ENCODE measurements around the gene METTL25. TPM values are rescaled to one million over a fixed set of nuclear protein-coding genes. Genes with fewer than 3 reads are reported as not detected.

The METTL25 gene
- total RNA-seq, 2 donors from 2014 or later: 9.7 to 26.5 TPM

DNA sequence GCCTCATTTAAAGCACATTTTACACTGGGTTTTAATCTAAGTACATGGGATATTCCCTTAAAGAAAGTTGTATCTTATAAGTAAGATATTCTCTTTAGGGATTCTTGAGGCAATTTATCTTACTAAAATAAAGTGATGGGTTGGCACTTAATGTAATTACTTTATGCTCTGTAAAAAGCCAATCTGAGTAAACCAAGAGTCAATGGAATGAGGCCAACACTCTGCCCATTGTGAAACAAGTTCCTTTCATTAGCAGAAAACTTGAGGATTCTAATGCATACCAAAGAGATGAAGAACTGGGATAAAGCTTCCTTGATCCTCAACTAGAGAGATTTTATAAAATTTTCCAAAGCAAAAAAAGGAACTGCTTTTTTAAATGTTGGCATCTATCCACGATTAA, 121.2 kb downstream of the METTL25 start:
- no peaks in the 10 kb centered on the region for H3K36me3 ChIP-seq
- no peak for ATAC-seq (ENCODE audit: insufficient number of reproducible peaks, low FRiP score, low read depth)
- no peak overlapping the region for H3K27ac ChIP-seq
- no peaks in the 10 kb centered on the region for H3K27me3 ChIP-seq (replicated peaks; ENCODE audit: insufficient read depth)
- H3K4me1 ChIP-seq (ENCODE audit: control insufficient read depth in 1 of 2, low read depth in 2 of 2): no peaks in the 10 kb centered on the region
- H3K4me3 ChIP-seq: no peak overlapping the region
- no peak for DNase-seq (ENCODE audit: low spot score)
- no peaks in the 10 kb centered on the region for H3K9me3 ChIP-seq
- TF ChIP-seq, protein P1, sequence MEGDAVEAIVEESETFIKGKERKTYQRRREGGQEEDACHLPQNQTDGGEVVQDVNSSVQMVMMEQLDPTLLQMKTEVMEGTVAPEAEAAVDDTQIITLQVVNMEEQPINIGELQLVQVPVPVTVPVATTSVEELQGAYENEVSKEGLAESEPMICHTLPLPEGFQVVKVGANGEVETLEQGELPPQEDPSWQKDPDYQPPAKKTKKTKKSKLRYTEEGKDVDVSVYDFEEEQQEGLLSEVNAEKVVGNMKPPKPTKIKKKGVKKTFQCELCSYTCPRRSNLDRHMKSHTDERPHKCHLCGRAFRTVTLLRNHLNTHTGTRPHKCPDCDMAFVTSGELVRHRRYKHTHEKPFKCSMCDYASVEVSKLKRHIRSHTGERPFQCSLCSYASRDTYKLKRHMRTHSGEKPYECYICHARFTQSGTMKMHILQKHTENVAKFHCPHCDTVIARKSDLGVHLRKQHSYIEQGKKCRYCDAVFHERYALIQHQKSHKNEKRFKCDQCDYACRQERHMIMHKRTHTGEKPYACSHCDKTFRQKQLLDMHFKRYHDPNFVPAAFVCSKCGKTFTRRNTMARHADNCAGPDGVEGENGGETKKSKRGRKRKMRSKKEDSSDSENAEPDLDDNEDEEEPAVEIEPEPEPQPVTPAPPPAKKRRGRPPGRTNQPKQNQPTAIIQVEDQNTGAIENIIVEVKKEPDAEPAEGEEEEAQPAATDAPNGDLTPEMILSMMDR (IDR thresholded peaks at IDR 0.05): no peak

DNA sequence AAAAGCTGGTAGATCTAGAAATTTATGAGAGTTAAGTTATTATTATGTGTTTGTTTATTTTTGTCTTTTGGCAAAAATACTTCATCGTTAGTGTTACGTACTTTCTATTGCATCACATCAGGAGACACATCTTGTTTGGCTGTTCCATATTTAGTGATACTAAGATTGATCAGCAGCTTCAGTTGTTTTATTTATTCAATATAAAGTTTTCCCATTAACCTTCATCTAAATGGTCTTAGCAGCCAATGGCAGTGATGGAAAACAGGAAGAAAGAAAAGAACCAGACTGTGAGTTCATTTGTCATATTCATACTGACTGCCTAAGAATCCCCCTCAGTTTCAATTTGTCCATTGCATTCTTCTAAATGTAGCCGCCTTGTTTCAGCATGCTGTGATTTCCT, 122.3 kb downstream of the METTL25 start:
- no peaks in the 10 kb centered on the region for H3K4me1 ChIP-seq (ENCODE audit: control insufficient read depth in 1 of 2, low read depth in 2 of 2)

DNA sequence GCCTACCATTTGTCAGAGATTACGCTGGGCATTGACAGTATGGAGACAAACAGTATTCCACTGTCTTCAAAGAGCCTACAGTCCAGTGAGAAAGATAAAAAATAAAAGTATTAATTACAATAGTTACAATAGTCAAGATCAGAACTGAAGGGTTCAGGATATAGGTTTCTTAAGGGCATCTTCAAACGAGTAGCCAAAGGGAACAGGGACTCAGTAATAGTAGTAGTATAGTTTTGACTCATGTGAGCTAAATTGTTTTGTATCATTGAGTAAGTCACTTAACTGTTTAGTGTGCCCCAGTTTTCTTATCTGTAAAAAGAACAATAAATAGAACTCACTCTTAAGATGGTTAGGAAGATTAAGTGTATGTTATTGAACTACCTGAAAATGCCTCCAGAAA, 123.6 kb downstream of the METTL25 start:
- TF ChIP-seq, protein P1 (IDR thresholded peaks at IDR 0.05): no peak
- H3K4me3 ChIP-seq: no peak overlapping the region
- no peaks in the 10 kb centered on the region for H3K27me3 ChIP-seq (replicated peaks; ENCODE audit: insufficient read depth)
- no peak for DNase-seq (ENCODE audit: low spot score)
- H3K36me3 ChIP-seq: no peaks in the 10 kb centered on the region
- no peak for ATAC-seq (ENCODE audit: insufficient number of reproducible peaks, low FRiP score, low read depth)
- no peak overlapping the region for H3K27ac ChIP-seq
- H3K9me3 ChIP-seq: no peaks in the 10 kb centered on the region
- H3K4me1 ChIP-seq (ENCODE audit: control insufficient read depth in 1 of 2, low read depth in 2 of 2): no peaks in the 10 kb centered on the region

More for the DNA sequence above, 122.3 kb downstream of the METTL25 start:
- TF ChIP-seq, protein P1 (IDR thresholded peaks at IDR 0.05): no peak
- H3K36me3 ChIP-seq: no peaks in the 10 kb centered on the region
- no peak overlapping the region for H3K27ac ChIP-seq
- DNase-seq (ENCODE audit: low spot score): no peak
- no peak overlapping the region for H3K4me3 ChIP-seq
- ATAC-seq (ENCODE audit: insufficient number of reproducible peaks, low FRiP score, low read depth): no peak
- H3K27me3 ChIP-seq (replicated peaks; ENCODE audit: insufficient read depth): no peaks in the 10 kb centered on the region
- H3K9me3 ChIP-seq: no peaks in the 10 kb centered on the region

DNA sequence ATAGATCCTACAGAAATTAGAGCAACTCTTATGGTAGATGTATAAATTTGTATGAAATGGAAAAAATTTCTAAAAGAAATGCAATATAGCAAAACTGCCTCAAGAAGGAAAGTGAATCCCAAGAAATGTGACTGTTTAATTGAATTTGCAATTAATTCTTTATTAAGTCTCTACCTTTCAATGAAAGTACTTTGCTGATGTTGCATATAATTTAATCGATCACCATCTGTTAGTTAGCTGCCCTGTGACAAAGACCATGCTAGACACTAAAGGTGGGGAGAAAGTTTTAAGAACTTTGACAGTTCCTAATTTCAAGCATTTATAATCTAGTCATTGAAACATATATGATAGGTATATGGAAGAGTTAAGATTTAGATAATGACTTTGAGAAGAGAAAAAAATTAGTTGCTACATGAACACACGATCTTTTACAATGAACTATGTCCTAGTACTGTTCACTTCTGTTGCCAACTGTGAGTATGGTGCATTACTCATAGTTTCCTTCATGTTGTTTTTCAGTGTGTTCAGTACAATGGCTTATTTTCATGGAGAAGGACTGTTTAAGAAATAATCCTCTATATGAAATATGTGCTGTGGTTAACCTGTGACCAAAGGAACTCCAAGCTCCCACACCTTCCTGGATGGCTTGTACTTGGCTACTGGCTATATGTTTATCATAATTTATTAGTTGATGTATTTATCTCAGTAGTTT, 128.4 kb downstream of the METTL25 start:
- no peaks in the 10 kb centered on the region for H3K4me1 ChIP-seq (ENCODE audit: control insufficient read depth in 1 of 2, low read depth in 2 of 2)
- TF ChIP-seq, protein P1 (IDR thresholded peaks at IDR 0.05): no peak
- DNase-seq (ENCODE audit: low spot score) (no peak), ATAC-seq (ENCODE audit: insufficient number of reproducible peaks, low FRiP score, low read depth) (no peak)
- no peak overlapping the region for H3K4me3 ChIP-seq
- H3K36me3 ChIP-seq: no peaks in the 10 kb centered on the region
- H3K27me3 ChIP-seq (replicated peaks; ENCODE audit: insufficient read depth): no peaks in the 10 kb centered on the region
- no peaks in the 10 kb centered on the region for H3K9me3 ChIP-seq
- H3K27ac ChIP-seq: no peak overlapping the region

DNA sequence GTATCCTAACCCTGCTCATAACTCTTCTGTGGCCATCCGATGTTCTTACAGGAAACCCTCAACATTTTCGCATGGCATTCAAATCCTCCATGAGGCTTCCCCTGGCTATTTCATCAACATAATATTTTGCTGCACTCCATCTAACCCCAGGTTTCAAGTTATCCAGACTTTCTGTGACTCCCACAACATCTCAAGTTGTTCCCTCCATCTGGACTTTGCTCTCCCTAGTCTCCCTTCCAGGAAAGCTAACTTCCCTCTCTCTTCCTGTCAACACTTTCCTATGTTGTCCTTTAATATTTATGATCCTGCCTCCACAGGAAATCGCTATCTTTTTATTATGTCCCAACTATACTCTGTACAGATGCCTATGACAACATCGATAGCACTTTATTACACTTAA, 146.1 kb downstream of the METTL25 start:
- no peaks in the 10 kb centered on the region for H3K36me3 ChIP-seq
- H3K9me3 ChIP-seq: no peaks in the 10 kb centered on the region
- H3K4me3 ChIP-seq: no peak overlapping the region

More for the DNA sequence above, 146.1 kb downstream of the METTL25 start:
- Histone ChIP-seq H3K27me3 (replicated peaks; ENCODE audit: insufficient read depth) (no peaks in the 10 kb centered on the region), H3K27ac (no peak overlapping the region), H3K4me1 (ENCODE audit: control insufficient read depth in 1 of 2, low read depth in 2 of 2) (no peaks in the 10 kb centered on the region)
- DNase-seq (ENCODE audit: low spot score) (no peak), ATAC-seq (ENCODE audit: insufficient number of reproducible peaks, low FRiP score, low read depth) (no peak)
- TF ChIP-seq, protein P1 (IDR thresholded peaks at IDR 0.05): no peak

All from thoracic aorta (tissue), 2 donors.